ENCODE results near the gene ZDHHC6.
"Not testable (repeated sequence)": the region's sequence is repeated elsewhere in the genome, so short reads cannot be mapped to it uniquely, and the experiment has no call there.

The ZDHHC6 gene

DNA sequence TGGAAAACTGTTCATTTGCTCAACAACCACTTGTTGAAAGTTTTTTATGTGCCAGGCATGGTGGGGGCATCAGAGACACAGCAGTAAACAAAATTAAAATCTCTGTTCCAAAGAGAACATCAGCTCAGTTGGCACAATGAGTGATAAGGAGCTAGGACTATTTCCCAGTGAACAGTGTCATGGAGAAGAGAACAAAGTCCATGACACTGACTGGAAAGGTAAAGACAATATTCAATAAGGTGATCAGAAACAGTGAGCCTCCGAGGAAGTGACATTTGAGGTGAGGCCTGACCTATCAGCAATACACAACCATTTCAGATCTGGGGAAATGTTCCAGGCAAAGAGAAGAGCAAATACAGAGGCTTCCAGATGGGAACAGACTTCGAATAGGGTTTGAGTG, 58.2 kb downstream of the ZDHHC6 start:
- TF ChIP-seq, protein P1, sequence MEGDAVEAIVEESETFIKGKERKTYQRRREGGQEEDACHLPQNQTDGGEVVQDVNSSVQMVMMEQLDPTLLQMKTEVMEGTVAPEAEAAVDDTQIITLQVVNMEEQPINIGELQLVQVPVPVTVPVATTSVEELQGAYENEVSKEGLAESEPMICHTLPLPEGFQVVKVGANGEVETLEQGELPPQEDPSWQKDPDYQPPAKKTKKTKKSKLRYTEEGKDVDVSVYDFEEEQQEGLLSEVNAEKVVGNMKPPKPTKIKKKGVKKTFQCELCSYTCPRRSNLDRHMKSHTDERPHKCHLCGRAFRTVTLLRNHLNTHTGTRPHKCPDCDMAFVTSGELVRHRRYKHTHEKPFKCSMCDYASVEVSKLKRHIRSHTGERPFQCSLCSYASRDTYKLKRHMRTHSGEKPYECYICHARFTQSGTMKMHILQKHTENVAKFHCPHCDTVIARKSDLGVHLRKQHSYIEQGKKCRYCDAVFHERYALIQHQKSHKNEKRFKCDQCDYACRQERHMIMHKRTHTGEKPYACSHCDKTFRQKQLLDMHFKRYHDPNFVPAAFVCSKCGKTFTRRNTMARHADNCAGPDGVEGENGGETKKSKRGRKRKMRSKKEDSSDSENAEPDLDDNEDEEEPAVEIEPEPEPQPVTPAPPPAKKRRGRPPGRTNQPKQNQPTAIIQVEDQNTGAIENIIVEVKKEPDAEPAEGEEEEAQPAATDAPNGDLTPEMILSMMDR (IDR thresholded peaks at IDR 0.05; ENCODE audit: control extremely low read depth, extremely low read depth, low read depth, missing control alignments) = no peak
- ChIA-PET POLR2A (interaction anchor here (1.4 kb wide), 1 partner anchor 13 kb away, joined by 6 read pairs; no protein-coding TSS in a partner anchor), CTCF (interaction anchor here (1.1 to 7.4 kb wide), 3 partner anchors 9 to 17 kb away, joined by 3 to 36 read pairs (median 4); partner anchors contain the start of gene ACSL5)
- no peak for DNase-seq (ENCODE audit: extremely low spot score)

DNA sequence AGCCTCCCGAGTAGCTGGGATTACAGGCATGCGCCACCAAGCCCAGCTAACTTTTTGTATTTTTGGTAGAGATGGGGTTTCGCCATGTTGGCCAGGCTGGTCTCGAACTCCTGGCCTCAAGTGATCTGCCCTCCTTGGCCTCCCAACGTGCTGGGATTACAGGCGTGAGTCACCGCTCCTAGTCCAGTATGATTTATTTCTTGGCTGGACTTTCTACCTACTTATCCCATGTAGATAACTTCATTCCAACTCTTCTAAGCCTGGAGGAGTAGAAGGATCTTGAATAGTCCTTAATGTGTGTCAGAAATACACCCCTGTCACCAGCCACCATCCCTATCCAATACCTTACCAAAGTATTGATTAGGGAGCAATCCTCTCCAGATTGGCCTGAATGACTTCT, 58.7 kb downstream of the ZDHHC6 start:
- ChIA-PET CTCF (interaction anchor here (1.0 to 7.4 kb wide), 4 partner anchors 9 to 54 kb away, joined by 3 to 36 read pairs (median 5); partner anchors contain the start of gene ACSL5), POLR2A (interaction anchor here (1.4 kb wide), 1 partner anchor 12 kb away, joined by 6 read pairs; no protein-coding TSS in a partner anchor)
- DNase-seq (ENCODE audit: extremely low spot score) = not testable (repeated sequence)

DNA sequence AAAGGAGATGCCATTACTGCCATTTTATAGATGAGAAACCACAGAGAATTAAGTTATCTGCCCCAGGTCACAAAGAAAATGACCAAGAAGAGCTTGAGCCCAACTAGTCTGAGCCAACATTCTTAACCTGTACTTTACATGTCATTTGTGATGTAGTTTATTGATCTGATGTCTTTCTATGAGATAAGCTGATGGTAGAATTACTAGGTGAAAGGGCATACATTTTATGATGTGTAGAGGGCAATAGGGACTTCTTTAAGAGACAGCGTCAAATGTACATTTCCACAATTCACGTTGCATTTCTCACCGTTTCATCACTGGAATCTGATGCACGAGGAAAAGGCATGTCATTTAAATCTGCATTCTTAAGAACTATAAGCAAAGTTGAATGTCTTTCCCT, 61.5 kb downstream of the ZDHHC6 start:
- POLR2A ChIA-PET = no interaction called here
- TF ChIP-seq, protein P1 (IDR thresholded peaks at IDR 0.05; ENCODE audit: control extremely low read depth, extremely low read depth, low read depth, missing control alignments) = no peak
- CTCF ChIA-PET = interaction anchor here (0.7 to 7.4 kb wide), 10 partner anchors 10 to 245 kb away, joined by 3 to 36 read pairs (median 4); partner anchors contain the start of gene ACSL5
- DNase-seq (ENCODE audit: extremely low spot score) = no peak

DNA sequence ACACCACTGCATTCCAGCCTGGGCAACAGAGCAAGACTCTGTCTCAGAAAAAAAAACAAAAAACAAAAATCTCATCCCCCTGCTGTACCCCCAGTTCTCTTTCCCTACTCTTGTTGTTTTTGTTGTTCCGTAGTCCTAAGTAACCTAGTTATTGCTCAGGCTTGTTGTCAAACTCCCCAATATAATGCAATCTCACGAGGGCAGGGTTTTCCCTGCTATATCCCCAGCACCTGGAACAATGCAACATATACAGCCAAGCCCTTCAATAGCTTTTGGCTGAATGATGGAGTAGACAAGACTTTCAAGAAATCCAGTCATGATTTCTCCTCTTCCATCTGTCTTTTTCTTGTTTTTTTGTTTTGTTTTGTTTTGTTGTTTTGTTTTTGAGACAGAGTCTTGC, 62.6 kb downstream of the ZDHHC6 start:
- CTCF ChIA-PET = interaction anchor here (1.2 to 7.4 kb wide), 6 partner anchors 9 to 88 kb away, joined by 3 to 36 read pairs (median 4); partner anchors contain the start of gene ACSL5
- TF ChIP-seq, protein P1 (IDR thresholded peaks at IDR 0.05; ENCODE audit: control extremely low read depth, extremely low read depth, low read depth, missing control alignments) = no peak
- POLR2A ChIA-PET = no interaction called here
- no peak for DNase-seq (ENCODE audit: extremely low spot score)

DNA sequence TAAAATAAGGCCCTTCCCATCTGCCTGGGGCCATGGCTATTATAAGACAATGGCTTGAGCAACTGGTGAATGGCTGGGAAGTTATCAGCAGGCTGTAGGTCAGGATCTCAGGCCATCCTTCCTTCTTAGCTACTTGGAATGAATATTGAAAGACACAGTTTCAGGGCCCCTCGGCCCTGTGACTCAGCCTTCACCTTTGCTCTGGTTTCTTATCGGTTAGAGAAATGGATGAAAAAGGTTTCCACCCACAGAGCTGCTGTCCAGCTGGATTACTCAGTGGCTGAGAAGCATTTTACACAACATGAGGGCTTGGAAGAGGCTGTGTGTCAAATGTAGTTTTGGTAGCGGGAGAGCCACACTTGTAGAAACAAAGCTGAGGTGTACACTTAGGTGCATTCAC, 63.4 kb downstream of the ZDHHC6 start:
- no peak for DNase-seq (ENCODE audit: extremely low spot score)
- CTCF ChIA-PET = interaction anchor here (1.0 to 7.4 kb wide), 5 partner anchors 8 to 53 kb away, joined by 3 to 36 read pairs (median 4); partner anchors contain the start of gene ACSL5
- TF ChIP-seq, protein P1 (IDR thresholded peaks at IDR 0.05; ENCODE audit: control extremely low read depth, extremely low read depth, low read depth, missing control alignments) = no peak
- POLR2A ChIA-PET = no interaction called here

DNA sequence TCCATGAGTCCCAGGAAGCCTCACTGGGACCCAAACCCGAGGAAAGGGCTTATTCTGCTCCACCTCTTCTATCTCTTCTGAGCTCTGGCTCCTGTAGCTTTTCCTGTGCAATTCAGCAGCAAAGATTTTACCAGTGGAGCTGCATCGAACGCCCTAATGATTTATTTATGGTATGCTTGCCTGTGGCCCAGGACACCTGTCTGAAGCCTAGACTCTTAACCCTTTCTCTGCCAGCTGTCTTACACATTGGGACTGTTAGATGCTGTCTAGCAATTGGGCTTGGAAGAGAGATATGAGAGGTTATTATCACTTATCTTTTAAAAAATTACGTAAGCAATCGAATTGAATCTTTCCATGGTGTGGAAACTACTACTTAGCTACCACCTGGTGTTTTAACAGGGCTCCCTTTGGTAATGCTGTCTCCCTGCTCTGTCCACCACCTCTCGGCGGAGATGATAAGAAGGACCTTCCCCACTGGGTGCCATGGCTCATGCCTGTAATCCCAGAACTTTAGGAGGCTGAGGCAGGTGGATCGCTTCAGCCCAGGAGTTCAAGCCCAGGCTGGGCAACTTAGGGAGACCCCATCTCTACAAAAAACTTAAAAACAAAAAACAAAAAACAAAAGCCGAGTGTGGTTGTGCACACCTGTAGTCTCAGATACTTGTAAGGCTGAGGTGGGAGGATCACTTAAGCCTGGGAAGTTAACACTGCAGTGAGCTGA, 64.0 kb downstream of the ZDHHC6 start:
- TF ChIP-seq, protein P1 (IDR thresholded peaks at IDR 0.05; ENCODE audit: control extremely low read depth, extremely low read depth, low read depth, missing control alignments) = no peak
- POLR2A ChIA-PET = no interaction called here
- DNase-seq (ENCODE audit: extremely low spot score) = no peak
- CTCF ChIA-PET = interaction anchor here (1.0 to 3.3 kb wide), 3 partner anchors 11 to 53 kb away, joined by 3 to 8 read pairs (median 4); no protein-coding TSS in a partner anchor
